ENCODE data around the gene RABGAP1. TPM values are rescaled to one million over a fixed set of nuclear protein-coding genes. Genes with fewer than 3 reads are reported as not detected.

The RABGAP1 gene
- total RNA-seq, result 10.3 and 23.0 TPM in 2 replicates

DNA sequence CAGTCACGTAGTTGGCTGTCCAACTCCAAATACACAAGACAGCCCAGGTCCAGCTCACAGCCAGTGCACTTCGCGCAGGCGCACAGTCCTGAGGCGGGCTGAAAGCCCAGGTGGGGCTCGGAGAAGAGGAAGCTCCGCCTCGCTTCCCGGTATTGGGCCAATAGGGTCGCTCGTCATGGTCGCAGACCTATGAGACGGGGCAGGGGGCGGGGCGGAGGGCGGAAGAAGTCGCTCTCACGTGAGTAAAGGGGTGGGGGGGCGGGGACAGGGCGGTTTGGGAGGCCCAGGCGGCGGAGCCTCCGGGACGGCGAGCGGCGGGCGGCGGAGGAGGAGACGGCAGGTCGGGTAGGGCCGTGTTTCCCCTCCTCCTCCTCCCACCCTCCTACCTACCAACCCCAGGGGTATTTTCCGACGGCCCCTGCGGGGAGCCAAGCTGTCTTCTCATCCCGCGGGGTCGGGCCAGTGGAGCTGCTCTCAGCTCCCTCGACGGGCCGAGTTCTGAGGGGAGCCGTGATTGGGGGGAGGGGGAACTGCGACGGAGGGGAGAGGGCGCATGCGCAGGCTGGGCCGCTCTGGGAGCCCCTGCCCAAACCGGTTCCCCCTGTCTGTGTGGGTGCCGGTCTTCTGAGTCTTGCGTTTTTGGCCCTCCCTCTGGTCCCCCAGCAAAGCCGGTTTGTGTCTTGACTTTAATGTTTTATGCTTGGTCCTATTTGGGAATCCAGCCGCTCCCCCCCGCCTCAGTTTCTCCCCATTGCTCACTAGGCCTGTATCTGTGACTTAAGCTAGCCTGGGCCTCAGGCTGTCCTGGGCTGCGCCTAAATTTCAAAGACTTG lies at the start of gene RABGAP1:
TSS of gene RABGAP1 (plus strand) at position 272 of the 833 bp plus-strand sequence. CDS start 16,040 bp downstream, outside the sequence.

GRCh38 chr9:122904823-122905710 lies 35.8 kb upstream of the RABGAP1 start, which contains the start of gene RC3H2:
TSS of gene RC3H2 (minus strand) at chr9:122905359. CDS start at chr9:122897509, 7,850 bp downstream.

DNA sequence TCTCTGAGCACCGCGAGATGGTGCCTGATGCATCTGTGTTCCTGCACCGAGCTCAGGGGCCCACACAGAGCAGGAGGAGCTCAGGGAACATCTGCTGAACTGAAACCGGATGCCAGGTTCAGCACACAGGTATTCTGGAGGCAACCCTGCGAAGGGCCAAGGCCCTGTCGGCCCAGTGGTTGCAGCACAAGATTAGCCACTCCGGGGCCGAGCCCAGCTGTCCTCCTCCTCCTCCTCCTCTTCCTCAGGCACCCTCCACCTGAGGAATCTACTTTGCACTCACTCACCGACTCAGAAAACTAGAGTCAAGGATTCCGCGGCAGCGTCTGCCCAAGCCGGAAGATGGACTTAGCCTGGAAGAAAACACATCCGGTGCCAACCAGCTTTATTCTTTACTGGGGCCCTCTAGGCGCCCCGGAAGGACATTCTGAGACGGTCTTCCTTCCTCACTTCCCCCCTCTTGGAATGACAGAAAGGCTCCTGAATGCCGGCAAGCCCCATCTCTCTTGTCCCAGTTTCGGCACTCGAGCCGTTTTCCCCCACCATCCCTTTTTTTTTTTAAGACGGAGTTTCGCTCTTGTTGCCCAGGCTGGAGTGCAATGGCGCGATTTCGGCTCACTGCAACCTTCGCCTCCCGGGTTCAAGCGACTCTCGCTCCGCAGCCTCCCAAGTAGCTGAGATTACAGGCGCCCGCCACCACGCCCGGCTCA lies 27.7 kb upstream of the RABGAP1 start, which contains the start of gene ZBTB6:
TSS of gene ZBTB6 (minus strand) at position 360 of the 710 bp plus-strand sequence. CDS start 1,251 bp downstream, outside the sequence.

DNA sequence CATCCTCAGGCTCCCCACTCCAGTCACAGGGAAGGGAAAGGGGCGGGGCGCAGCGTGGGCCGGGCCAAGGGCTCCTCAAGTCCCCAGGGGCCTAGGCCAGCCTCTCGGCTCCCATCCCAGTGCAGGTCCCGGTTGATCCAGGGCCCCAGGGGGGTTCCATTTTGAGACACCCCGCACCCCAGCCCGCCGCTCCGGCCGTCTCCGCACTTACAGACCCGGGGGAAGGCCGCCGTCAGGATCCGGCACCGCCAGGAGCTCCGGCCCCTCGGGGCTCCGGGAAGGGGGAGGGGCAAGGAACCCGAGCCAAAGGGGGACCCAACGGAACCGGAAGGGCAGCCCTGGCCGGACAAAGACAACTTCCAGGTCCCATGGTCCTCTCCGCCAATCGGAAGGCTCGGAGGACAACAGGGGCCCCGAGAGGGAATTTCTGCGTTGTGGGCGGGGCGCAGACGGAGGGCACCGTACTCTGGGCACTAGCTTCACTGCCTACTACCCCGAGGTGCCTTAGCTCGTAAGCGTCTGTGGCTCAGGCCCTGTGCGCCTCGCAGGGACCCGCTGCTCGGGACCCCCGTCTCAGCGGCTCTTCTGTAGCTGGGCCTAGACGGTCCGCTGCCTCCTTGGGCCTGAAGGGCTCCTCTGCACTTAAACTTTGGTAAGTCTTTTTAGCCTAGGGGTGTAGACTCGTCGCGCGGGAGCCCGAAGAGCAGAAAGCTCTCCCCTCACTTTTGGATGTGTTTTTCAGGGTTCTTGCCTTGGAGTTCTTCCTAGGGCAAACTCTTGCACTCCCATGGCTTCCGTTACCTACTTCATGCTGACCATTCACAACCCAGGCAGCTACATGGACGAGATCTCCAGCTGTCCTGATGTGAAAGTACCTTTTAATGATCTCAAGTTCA lies 9.3 kb upstream of the RABGAP1 start, which contains the start of gene ZBTB26:
TSS of gene ZBTB26 (minus strand) at position 287 of the 896 bp plus-strand sequence. CDS start 11,578 bp downstream, outside the sequence.

GRCh38 chr9:123033352-123033751 lies 92.5 kb downstream of the RABGAP1 start, which contains the start of gene GPR21:
TSS of gene GPR21 (plus strand) at chr9:123033667. CDS start at chr9:123034567, 900 bp downstream.

Other genes with a start within 250 kb of the RABGAP1 start
- not detected in 2 replicates for gene OR1L4, start 217.0 kb upstream of the RABGAP1 start, total RNA-seq
- gene OR1L6, start 198.7 kb upstream of the RABGAP1 start, total RNA-seq, result not detected in 2 replicates
- not detected in 2 replicates for gene OR5C1, start 152.1 kb upstream of the RABGAP1 start, total RNA-seq
- gene OR1K1, start 140.9 kb upstream of the RABGAP1 start, total RNA-seq, result not detected in 2 replicates
- gene PDCL, start 112.4 kb upstream of the RABGAP1 start, total RNA-seq, result 19.7 and 24.4 TPM in 2 replicates
- gene RC3H2, start 35.7 kb upstream of the RABGAP1 start, total RNA-seq, result 26.6 and 30.6 TPM in 2 replicates
- gene ZBTB6, start 27.7 kb upstream of the RABGAP1 start, total RNA-seq, result 7.2 and 10.2 TPM in 2 replicates
- gene ZBTB26, start 9.5 kb upstream of the RABGAP1 start, total RNA-seq, result 3.4 and 5.0 TPM in 2 replicates
- gene GPR21, start 92.6 kb downstream of the RABGAP1 start, total RNA-seq, result 0.13 TPM in 1 of 2 replicates, not detected in the other

Data from epithelial cell of alveolus of lung (primary cell).